Stimulated activated CD4-positive, alpha-beta T cell treated with anti-CD3 and anti-CD28 coated beads, Interleukin-12 subunit alpha, Interleukin-12 subunit beta, amount 100 ng/mL, for 24 hours (primary cell): ENCODE measurements around the gene RAD21L1.

Experiments
- DNase-seq, 2 experiments: peaks; one replicate each; pipeline ENCODE4 v3.0.0-alpha.2; 2020; ENCODE audit warnings: low read depth in 2 of 2

RAD21L1 gene

DNA sequence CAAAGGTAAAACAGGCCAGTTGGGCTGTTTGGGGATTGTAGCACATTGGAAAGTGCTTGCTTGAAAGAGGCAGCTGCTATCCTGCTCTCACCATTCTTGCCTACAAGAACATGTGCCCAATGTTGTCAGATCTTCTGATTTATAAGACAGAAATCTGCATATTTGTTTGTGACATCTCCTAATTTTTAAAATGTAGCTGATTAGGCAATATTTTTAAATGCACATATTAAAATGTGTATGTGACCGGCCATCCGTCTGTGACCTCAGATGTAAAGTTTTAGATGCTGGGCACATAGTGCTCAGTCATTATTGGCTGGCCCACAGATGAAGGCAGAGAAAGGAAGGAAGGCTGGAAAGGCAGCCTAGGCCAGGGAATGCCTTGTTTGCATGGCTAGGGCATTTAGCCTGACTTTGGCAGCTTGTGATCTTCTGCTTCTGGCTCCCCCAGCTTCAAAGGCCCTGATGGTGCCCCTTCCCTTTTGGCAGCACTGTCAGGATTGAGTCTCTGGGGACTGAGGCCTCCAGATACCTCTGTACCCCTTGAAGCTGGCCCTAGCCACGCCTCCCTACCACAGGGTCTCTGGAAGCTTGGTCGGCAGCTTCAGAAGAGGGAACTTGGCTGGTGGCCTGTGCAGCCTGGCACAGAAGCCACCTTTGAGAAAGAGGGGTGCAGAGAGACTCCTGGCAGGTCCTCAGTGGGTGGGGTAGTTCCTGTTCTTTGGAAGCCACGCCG lies 46.7 kb downstream of the RAD21L1 start:
- DNase-seq: no peak

DNA sequence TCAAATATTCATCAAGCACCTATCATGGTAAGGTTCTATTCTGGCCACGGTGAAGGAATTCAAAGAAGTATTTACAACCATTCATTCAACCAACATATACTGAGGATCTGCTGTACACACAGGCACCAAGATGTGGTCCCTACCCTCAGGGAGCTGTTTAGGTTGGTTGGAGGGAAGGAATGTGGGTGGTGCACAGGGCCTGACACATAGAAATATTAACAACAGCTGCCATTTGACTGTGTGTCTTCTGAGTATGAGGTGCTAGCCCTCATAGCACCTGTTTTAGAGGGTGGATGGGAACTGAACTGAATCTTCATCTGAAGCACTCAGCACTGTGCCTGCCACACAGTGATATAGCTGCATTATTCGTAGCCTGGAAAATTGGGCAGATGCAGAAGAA lies 47.5 kb downstream of the RAD21L1 start:
- DNase-seq: no peak

GRCh38 chr20:1274485-1275311 lies 48.9 kb downstream of the RAD21L1 start:
- no peak for DNase-seq

DNA sequence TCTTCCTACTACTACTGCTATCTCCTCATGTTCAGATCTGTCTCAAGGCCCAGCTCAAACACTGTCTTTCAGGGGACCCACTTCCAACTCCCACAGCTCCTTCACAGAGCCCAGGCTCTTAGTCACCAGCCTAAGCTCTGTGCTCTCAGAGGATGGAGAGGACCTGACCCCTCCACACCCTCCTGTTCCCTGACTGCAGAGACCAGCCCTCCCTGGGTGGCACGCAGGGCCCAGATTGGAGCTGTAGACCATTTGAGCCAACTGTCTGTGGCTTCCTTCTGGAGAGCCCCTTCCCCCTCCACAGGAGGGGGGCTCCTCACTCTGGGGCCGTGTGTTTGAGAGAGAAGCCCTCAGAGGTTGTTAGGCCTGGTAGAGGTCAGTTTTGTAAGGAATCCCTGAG lies 50.1 kb downstream of the RAD21L1 start:
- DNase-seq: no peak

- no peak for DNase-seq
Observed at GRCh38 chr20:1277529-1278322, 51.9 kb downstream of the RAD21L1 start.

DNA sequence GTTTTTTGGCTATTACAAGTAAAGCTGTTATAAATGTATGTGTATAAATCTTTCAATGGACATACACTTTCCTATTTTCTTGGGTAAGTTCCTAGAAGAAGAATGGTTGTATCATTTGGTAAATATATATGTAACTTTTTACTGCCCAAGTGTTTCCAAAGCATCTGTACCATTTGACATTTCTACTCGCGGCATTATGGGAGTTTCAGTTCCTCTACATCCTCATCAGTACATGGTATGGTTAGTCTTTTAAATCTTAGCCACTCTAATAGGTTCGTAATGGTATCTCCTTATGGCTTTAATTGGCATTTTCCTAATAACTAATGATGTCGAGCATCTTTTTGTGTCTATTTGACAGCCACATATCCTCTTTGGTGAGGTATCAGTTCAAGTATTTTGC lies 53.1 kb downstream of the RAD21L1 start:
- DNase-seq: no peak

DNA sequence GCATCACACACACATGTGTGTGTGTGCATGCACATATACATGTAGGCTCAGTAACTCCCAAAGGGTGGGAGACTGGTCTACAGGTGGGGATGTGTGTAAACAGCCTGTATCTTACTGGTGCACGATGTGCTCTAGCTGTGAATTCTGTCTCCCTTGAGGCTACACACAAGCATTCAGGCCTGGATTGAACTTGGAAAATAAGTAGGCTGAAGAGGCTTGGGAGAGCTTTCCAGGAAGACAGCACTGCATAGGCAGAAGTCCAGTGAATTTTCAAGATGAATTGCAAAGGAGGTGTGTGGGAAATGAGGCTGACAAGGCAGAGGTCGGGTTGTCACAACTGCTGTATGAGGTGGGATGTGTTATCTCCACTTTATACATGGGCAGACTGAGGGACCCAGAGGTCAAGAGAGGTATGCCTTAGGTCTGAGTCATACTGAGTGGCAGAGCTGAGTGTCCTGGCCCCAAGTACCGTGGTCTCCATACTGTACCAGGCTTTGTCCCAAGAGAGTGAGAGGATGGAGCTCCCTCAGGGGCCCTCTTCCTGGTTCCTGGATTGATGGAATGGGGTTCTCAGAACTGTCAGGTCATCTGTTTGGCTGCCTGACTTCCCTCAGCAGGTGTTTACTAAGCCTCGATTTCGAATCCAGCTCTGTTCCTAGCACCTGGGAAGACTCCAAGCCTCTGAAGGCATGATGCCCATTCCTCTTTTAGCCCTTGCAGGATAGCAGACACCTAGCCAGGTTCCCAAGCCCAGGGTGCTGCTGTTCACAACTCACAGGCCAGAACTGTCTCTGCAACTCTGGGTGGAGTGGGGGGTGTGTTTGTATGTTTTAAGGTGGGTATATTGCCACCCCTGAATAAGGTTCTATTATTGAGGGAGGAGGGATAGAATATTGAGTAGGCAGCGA lies 54.6 kb downstream of the RAD21L1 start:
- DNase-seq: no peak

GRCh38 chr20:1281279-1282057 lies 55.6 kb downstream of the RAD21L1 start:
- DNase-seq: no peak

- DNase-seq: no peak
Observed at GRCh38 chr20:1282966-1283365, 57.1 kb downstream of the RAD21L1 start.

- no peak for DNase-seq
Observed at GRCh38 chr20:1283522-1284510, 58.0 kb downstream of the RAD21L1 start.

DNA sequence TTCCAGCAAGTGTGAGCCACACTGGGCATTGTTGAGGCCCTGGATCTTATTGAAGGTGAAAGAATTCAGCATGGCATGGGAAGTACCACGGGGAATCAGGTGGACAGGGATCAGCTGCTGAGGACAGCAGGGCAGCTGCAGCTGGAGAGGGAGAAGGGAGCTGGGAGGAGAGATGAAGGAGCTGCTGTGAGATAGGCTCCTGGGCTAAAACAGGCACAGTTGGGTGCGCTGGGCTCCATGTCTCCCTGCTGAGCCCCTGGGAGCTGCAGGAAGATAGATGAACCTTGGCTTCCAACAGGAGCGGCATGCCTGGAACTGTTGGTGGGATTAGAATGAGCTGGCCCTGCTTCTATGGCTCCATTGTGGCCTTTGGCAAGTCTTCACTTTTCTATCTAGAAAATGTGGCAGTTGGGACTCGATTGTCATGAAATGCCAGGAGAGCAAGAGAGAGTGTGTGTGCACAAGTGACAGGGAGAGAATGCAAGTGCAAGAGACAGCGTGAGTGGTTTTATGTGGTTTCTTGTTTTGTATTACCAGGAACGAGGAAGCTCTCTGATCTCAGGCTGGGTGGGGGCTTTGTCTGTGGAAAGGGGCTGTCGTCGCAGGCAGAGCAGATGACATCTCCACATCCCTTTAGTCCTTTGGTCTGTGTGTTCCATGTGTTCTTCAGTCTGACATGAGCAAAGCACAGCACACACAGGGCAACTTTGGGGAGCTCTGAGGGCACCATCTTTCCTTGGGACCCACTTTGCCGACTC lies 60.6 kb downstream of the RAD21L1 start:
- DNase-seq: no peak

GRCh38 chr20:1287306-1287705 lies 61.5 kb downstream of the RAD21L1 start:
- no peak for DNase-seq

DNA sequence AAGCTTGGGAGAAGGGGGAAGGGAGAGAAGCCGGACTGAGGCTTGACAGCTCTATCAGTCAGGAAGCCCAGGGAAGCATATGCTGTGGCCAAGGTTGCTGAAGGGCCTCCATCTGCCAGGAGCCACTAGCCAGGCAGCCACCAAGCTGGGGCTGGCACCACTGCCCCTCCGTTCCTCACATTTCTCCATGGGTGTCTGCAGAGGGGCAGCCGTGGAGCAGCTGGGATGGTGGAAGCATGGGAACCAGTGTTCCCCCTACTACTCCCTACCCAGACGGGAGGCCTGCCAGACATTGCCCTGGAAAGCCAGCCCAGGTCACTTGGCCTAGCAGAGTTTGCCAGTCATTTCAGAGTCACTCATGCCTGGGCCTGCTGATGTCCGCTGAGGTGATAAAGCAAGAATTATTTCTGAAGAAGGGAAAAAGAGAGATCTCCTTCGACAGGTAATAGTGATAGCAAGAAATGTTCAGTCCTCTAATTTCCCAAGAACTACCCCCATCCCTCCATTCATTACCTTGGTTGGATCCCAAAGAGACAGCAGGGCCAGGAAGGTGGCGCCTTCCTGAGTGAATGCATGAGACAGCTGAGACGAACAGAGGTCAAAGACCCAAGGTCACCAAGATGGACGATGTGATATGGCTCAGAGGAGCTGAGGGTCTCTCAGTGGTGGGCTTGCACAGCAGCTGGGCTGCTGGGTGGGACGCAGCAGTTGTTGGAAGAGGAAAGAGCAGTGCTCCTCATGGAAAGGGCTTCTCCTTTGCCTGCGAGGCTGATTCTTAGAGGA lies 62.1 kb downstream of the RAD21L1 start:
- no peak for DNase-seq

DNA sequence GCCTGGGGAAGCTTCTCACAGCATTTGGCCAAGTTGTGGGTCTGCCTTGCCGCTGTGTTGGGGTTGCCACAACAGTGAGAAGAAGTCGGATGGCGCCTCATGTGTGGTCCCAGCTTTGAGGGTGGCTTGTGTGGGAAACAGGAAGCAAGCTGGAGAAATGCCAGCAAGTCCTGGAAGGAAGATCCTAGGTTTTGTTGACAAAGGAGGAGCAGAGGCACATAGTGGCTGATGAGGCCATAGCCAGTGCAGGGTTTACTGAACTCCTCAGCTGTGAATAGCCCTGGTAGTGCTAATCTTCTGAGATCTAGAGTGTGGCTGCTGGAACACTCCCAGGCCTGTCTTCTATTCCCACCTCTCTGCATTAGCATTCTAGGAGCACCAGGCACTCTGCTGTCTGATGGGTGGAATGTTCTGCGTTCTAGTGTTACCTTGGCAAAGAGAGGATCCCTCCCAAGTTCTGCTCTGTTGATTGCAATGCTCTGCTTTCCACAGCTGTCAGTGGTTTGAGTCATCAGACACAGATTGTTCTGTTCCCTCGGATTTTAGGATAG lies 65.4 kb downstream of the RAD21L1 start:
- no peak for DNase-seq

- DNase-seq: no peak
Observed at GRCh38 chr20:1292620-1293019, 66.8 kb downstream of the RAD21L1 start.

DNA sequence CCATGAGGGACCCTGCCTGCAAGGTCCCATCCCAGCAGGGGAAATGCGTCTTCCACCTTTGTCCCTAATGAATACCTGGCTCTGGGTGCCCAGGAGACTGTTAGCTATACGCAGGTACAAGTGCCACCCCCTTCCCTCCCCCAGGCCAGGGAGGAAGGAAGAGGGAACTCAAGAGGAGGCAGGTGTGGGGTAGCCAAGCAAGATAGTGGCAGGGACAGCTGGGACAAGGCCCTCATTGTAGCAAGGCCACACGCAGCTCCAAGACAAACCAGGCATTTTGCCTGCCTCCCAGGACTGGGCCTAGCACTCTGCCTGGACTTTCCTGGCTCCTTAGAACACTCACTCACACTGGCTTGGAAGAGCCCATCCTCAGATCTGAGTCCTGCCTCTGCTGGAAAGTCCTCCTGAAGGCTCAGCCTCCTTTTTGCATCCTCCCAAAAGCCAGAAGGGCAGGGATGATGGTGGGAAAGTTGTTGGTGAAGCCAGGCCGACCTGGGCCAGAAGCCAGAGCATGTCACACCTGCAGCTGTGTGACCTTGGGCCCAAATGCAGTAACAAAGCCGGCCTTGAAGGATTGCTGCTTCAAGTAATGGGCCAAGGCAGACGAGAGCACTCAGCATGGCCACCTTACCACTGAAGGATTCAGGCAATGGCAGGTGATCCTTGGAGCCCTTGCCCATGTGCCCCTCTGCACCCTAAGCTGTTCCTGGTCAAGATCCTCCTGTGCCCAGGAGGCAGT lies 68.0 kb downstream of the RAD21L1 start:
- DNase-seq: no peak

GRCh38 chr20:1294497-1294896 lies 68.7 kb downstream of the RAD21L1 start:
- DNase-seq: no peak
